BE2C (cell line): ENCODE results near the gene BCL11A.
A peak's percentile ranks its signal among the peaks of the same experiment; 100 is the strongest.

Source experiments
- DNase-seq: peaks from one replicate; pipeline ENCODE4 v3.0.0-alpha.2; 2020
- H3K27me3 ChIP-seq: fragments of 250-450 bp; sonication (Bioruptor Pico); 2 replicates; pipeline ENCODE4 v1.5.1; 2020; ENCODE audit warnings: mild to moderate bottlenecking
- H3K36me3 ChIP-seq: fragments of 250-450 bp; sonication (Bioruptor Pico); 2 replicates; pipeline ENCODE4 v1.5.1; 2020; ENCODE audit warnings: mild to moderate bottlenecking
- H3K4me1 ChIP-seq: fragments of 250-450 bp; sonication (Bioruptor Pico); 2 replicates; pipeline ENCODE4 v1.5.1; 2020
- H3K4me3 ChIP-seq: 2 replicates; pipeline ENCODE4 v1.5.1; 2011; ENCODE audit warnings: low read depth, low read length
- H3K9me3 ChIP-seq: fragments of 250-450 bp; sonication (Bioruptor Pico); 2 replicates; pipeline ENCODE4 v1.5.1; 2020
- CTCF ChIP-seq: IDR thresholded peaks from 2 replicates; pipeline ENCODE4 v1.5.1; 2012; ENCODE audit warnings: mild to moderate bottlenecking, low read depth, low read length

Gene BCL11A

GRCh38 chr2:60459851-60460250 is 93.6 kb downstream of the BCL11A start:
- H3K4me3 ChIP-seq: no peak overlapping the region
- TF ChIP-seq CTCF: no peak
- no peaks in the 10 kb centered on the region for H3K9me3 ChIP-seq
- DNase-seq: no peak
- H3K27me3 ChIP-seq: no peaks in the 10 kb centered on the region
- no peaks in the 10 kb centered on the region for H3K4me1 ChIP-seq
- peaks cover 13% of the 10 kb centered on the region for H3K36me3 ChIP-seq

- H3K9me3 ChIP-seq: no peaks in the 10 kb centered on the region
- no peak overlapping the region for H3K4me3 ChIP-seq
- peaks cover 6% of the 10 kb centered on the region for H3K36me3 ChIP-seq
- no peak for DNase-seq
- TF ChIP-seq CTCF: peak; percentile 16
- no peaks in the 10 kb centered on the region for H3K27me3 ChIP-seq
- H3K4me1 ChIP-seq: no peaks in the 10 kb centered on the region
Observed at GRCh38 chr2:60456115-60456770, 97.2 kb downstream of the BCL11A start.

- no peaks in the 10 kb centered on the region for H3K36me3 ChIP-seq
- H3K4me1 ChIP-seq: no peaks in the 10 kb centered on the region
- no peaks in the 10 kb centered on the region for H3K9me3 ChIP-seq
- no peaks in the 10 kb centered on the region for H3K27me3 ChIP-seq
- no peak for TF ChIP-seq CTCF
- DNase-seq: no peak
- no peak overlapping the region for H3K4me3 ChIP-seq
Observed at GRCh38 chr2:60453872-60454271, 99.6 kb downstream of the BCL11A start.

- Histone ChIP-seq H3K4me3 (no peak overlapping the region), H3K9me3 (no peaks in the 10 kb centered on the region), H3K36me3 (no peaks in the 10 kb centered on the region), H3K27me3 (no peaks in the 10 kb centered on the region), H3K4me1 (no peaks in the 10 kb centered on the region)
- TF ChIP-seq CTCF: no peak
- no peak for DNase-seq
Observed at GRCh38 chr2:60453301-60453700, 100.2 kb downstream of the BCL11A start.

- no peak for TF ChIP-seq CTCF
- Histone ChIP-seq H3K4me3 (no peak overlapping the region), H3K9me3 (no peaks in the 10 kb centered on the region), H3K36me3 (no peaks in the 10 kb centered on the region), H3K27me3 (no peaks in the 10 kb centered on the region), H3K4me1 (no peaks in the 10 kb centered on the region)
- no peak for DNase-seq
Observed at GRCh38 chr2:60450488-60450887, 103.0 kb downstream of the BCL11A start.

- H3K27me3 ChIP-seq: no peaks in the 10 kb centered on the region
- DNase-seq: no peak
- TF ChIP-seq CTCF: no peak
- H3K9me3 ChIP-seq: no peaks in the 10 kb centered on the region
- no peaks in the 10 kb centered on the region for H3K4me1 ChIP-seq
- no peaks in the 10 kb centered on the region for H3K36me3 ChIP-seq
- H3K4me3 ChIP-seq: no peak overlapping the region
Observed at GRCh38 chr2:60447943-60448342, 105.5 kb downstream of the BCL11A start.
